HT1080 (cell line): Measurements from ENCODE around the gene ACTMAP. TPM values are rescaled to one million over a fixed set of nuclear protein-coding genes. Genes with fewer than 3 reads are reported as not detected.
"Not testable (repeated sequence)": the region's sequence is repeated elsewhere in the genome, so short reads cannot be mapped to it uniquely, and the experiment has no call there.

Source experiments
- DNase-seq: peaks from one replicate; pipeline ENCODE4 v3.0.0-alpha.2; 2015; ENCODE audit warnings: low read depth
- total RNA-seq: library from RNA; depleted of rRNA; stranded (reverse); fragments of >200 nt; shearing (Covaris generic); gene quantifications from 2 replicates; pipeline ENCODE4 v1.2.3, GENCODE V29; 2014

The ACTMAP gene
- total RNA-seq, 1 experiment from 2014 or later = 1.6 TPM

GRCh38 chr19:40776932-40777644 is 26.8 kb upstream of the ACTMAP start:
- peak; percentile 90 for DNase-seq

GRCh38 chr19:40776364-40776763 is 26.1 kb upstream of the ACTMAP start:
- no peak for DNase-seq

DNA sequence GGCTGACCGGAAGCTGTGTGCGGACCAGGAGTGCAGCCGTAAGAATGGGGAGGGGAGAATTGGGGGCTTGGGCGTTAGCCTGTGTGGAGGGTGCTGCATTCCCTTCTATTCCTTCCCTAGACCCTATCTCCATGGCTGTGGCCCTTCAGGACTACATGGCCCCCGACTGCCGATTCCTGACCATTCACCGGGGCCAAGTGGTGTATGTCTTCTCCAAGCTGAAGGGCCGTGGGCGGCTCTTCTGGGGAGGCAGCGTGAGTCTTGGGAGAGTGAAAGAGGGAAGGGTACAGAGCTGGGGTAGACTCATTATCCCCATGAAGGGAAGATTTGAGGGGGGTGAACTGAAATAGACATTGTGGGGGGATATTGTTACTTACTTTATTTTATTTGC is 25.4 kb upstream of the ACTMAP start:
- no peak for DNase-seq

GRCh38 chr19:40774916-40775631 is 24.8 kb upstream of the ACTMAP start, which contains the start of gene MIA:
TSS of gene MIA (plus strand) at chr19:40775521. CDS start at chr19:40775543, 22 bp downstream.
- DNase-seq = peak; percentile 80

DNA sequence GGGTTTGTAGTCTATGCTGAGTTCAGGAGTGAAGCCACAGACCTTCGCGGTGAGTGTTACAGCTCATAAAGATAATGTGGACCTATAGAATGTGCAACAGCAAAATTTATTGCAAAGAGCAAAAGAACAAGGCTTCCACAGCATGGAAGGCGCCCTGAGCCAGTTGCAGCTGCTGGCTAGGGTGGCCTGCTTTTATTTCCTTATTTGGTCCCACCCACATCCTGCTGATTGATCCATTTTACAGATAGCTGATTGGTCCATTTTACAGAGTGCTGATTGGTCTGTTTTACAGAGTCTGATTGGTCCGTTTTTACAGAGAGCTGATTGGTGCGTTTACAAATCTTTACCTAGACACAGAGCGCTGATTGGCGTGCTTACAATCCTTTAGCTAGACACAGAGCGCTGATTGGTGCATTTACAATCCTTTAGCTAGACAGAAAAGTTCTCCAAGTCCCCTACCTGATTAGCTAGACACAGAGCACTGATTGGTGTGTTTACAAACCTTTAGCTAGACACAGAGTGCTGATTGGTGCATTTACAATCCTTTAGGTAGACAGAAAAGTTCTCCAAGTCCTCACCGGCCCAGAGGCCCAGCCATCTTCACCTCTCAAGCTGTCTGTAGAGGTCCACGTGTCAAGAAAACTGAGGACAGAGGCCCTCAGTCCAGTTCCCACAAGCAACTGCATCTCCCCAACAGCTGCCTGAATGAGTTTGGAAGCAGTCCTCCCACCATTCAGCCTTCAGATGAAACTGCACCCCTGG is 21.0 kb upstream of the ACTMAP start:
- peak; percentile 66 for DNase-seq

GRCh38 chr19:40768869-40769268 is 18.6 kb upstream of the ACTMAP start:
- DNase-seq = no peak

DNA sequence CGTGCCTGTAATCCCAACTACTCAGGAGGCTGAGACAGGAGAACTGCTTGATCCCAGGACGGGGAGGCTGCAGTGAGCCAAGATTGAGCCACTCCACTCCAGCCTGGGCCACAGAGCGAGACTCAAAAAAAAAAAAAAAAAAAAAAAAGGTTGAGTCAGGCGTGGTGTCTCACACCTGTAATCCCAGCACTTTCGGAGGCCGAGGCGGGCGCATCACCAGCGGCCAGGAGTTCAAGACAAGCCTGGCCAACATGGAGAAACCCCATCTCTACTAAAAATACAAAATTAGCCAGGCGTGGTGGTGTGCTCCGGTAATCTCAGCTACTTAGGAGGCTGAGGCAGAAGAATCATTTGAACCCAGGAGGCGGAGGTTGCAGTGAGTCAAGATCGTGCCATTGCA is 16.1 kb upstream of the ACTMAP start:
- DNase-seq = not testable (repeated sequence)

- no peak for DNase-seq
These were observed 13.7 kb upstream of the ACTMAP start for GRCh38 chr19:40763963-40764362.

DNA sequence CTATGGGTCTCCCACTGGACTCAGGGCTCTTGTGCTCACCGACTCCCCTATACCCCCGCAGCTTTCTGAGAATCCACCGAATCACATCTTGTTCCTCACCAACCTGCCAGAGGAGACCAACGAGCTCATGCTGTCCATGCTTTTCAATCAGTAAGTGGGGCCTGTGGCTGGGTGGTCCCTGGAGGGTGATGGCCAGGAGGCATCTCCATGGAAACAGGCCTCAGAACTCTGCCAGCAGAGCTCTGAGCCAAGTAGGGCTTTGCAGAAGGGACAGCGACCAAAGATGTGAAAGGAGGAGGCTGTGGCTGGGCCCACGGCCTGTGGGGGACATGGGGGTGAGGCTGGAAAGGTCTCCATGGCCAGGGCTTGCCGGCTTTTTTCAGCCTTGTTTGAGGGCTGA is 13.2 kb upstream of the ACTMAP start:
- no peak for DNase-seq

- DNase-seq = no peak
These were observed 12.6 kb upstream of the ACTMAP start for GRCh38 chr19:40762754-40763470.

DNA sequence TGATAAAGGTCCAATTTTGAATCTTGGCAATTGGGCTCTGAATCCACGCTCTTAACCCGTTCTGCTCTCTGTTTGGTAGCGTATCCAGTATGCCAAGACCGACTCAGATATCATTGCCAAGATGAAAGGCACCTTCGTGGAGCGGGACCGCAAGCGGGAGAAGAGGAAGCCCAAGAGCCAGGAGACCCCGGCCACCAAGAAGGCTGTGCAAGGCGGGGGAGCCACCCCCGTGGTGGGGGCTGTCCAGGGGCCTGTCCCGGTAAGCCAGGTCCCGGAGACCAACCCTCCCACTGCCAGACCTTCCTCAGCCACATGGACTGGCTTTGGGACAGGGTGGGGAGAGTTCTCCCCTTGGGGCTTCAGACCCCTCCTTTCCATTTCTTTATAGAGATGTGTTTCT is 9.1 kb upstream of the ACTMAP start:
- no peak for DNase-seq

GRCh38 chr19:40758491-40758890 is 8.2 kb upstream of the ACTMAP start:
- DNase-seq = no peak

DNA sequence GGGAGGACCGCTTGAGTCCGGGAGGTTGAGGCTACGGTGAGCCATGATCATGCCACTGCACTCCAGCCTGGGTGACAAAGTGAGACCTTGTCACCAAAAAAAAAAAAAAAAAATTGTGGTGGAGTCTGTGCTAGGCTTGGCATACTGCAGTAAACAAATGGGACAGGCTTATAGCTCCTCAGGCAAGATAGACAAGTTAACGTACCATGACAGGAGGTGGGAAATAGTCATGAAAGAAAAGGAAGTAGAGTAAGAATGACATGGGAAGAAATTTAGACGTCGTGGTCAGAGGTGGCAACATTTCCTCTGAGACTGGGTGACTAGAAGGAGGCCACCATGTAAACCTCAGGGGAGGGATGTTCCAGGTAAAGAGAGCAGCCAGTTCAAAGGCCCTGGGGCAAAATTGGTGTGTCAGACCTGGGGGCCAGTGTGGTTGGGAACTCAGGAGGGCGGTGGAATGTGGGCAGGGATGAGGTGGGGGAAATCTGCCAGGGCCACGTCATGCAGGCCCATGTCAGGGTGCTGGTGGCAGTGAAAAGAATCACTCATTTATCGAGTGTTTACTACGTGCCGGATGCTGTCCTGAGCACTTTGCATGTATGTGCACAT is 6.3 kb upstream of the ACTMAP start:
- DNase-seq = no peak

- no peak for DNase-seq
These were observed 5.5 kb upstream of the ACTMAP start for GRCh38 chr19:40755791-40756190.

DNA sequence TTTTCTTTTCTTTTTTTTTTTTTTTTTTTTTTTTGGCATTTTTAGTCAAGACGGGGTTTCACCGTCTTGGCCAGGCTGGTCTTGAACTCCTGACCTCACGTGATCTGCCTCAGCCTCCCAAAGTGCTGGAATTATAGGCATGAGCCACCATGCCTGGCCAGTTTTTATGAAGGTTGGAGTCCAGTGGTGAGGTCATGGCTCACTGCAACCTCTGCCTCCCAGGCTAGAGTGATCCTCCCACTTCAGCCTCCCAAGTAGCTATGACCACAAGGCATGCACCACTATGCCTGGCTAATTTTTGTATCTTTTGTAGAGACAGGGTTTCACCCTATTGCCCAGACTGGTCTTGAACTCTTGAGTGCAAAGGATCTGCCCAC is 5.0 kb upstream of the ACTMAP start:
- no peak for DNase-seq

DNA sequence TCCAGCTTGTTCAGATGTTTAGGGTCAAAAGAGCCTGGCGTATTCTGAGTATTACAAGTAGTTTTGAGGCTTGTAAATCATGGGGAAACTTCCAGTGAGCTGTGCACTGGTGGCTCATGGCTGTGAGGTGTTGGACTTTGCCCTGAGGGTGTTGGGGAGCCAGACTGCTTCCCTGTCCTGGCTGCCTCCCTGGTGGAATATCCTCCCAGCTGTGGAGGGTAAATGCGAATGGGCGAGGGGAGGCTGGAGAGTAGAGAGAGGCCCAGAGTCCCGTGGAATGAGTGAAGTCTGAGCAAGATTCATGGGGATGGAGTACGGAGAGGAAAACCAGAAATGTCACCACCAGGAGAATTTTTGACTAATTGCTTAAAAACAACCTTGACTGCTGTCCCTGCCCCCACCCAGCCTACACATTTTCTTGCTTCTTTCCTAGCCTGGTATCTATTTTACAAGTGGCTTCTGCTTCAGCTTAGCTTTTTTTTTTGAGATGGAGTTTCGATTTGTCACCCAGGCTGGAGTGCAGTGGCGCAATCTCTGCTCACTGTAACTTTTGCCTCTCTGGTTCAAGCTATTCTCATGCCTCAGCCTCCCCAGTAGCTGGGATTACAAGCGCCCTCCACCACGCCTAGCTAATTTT is 4.5 kb upstream of the ACTMAP start:
- no peak for DNase-seq

DNA sequence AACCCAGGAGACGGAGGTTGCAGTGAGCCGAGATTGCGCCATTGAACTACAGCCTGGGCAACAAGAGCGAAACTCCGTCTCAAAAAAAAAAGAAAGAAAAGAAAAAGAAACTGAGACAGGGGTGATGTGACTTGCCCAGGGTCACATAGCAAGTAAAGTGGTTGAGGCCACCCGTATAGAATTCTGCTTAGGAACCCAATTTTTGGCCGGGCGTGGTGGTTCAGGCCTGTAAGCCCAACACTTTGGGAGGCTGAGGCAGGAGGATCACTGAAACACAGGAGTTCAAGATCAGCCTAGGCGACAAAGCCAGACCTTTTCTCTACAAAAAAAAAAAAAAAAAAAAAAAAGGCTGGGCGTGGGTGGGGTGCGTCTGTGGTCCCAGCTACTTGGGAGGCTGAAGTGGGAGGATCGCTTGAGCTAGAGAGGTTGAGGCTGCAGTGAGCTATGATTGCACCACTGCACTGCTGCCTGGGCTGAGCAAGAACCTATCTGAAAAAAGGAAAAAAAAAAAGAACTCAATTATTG is 2.0 kb upstream of the ACTMAP start:
- DNase-seq = no peak

- DNase-seq = peak; percentile 95
These were observed 729 bp upstream of the ACTMAP start, which contains the start of gene SNRPA for GRCh38 chr19:40750874-40751537. TSS of gene SNRPA (plus strand) at chr19:40751203. CDS start at chr19:40751409, 206 bp downstream.

GRCh38 chr19:40747536-40747935 is 2.7 kb downstream of the ACTMAP start:
- no peak for DNase-seq

DNA sequence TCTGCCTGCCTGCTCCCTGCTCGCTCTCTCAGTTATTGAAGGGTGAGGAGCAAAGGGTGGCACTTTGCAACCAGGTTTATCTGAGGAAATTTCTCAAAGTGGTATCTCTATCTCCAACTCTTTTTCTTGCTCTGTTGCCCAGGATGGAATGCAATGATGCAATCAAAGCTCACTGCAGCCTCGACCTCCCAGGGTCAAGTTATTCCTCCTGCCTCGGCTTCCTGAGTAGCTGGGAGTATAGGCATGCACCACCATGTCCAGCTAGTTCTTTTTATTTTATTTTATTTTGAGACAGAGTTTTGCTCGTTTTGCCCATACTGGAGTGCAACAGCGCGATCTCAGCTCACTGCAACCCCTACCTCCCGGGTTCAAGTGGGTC is 4.9 kb downstream of the ACTMAP start:
- DNase-seq = no peak
